Stimulated activated CD4-positive, alpha-beta T cell treated with anti-CD3 and anti-CD28 coated beads, Interleukin-15, amount 100 ng/mL, for 24 hours (primary cell): ENCODE results near the gene TUBA3E.
"Not testable (repeated sequence)": the region's sequence is repeated elsewhere in the genome, so short reads cannot be mapped to it uniquely, and the experiment has no call there.

Experiments
- DNase-seq: peaks from one replicate; pipeline ENCODE4 v3.0.0-alpha.2; 2020

TUBA3E gene

DNA sequence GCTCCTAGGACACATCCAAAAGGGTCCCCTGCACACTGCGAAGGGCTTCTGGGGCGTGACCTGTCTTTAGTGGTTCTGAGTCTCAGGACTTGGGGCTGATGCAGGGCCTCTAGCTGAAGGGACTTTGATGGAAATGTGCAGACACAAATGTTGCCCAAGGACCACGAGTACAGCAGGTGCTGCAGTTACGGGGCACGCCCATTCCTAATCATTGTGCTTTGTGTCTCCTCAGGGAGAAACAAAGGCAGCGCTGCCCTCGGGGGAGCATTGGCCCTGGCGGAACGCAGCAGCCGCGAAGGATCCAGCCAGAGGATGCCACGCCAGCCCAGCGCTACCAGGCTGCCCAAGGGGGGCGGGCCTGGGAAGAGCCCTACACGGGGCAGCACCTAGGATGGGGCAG is 8.0 kb downstream of the TUBA3E start:
- no peak for DNase-seq

- DNase-seq: not testable (repeated sequence)
These were observed 9.3 kb downstream of the TUBA3E start for GRCh38 chr2:130188958-130189357.

GRCh38 chr2:130187859-130188792 is 10.1 kb downstream of the TUBA3E start:
- not testable (repeated sequence) for DNase-seq

GRCh38 chr2:130187268-130187667 is 11.0 kb downstream of the TUBA3E start:
- DNase-seq: no peak

DNA sequence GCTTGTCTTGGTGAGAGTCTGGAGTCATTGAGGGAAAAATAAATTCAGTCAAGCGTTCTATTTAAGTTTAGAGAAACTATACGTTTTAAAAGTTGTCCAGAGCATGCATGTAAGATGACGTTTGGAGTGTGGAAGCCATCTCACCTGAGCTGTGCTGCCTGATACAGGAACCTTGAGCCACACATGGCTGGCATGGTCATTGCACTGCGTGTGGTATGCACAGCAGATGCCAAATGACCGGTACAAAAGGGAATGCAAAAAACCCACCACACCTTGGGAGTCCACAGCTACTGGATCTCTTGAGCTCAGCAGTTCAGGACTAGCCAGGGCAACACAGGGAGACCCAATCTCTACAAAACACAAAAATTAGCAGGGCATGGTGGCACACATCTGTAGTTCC is 11.8 kb downstream of the TUBA3E start:
- no peak for DNase-seq

- no peak for DNase-seq
These were observed 12.3 kb downstream of the TUBA3E start for GRCh38 chr2:130185896-130186295.

- DNase-seq: no peak
These were observed 12.8 kb downstream of the TUBA3E start for GRCh38 chr2:130185436-130185835.

GRCh38 chr2:130183512-130184373 is 14.5 kb downstream of the TUBA3E start:
- no peak for DNase-seq

DNA sequence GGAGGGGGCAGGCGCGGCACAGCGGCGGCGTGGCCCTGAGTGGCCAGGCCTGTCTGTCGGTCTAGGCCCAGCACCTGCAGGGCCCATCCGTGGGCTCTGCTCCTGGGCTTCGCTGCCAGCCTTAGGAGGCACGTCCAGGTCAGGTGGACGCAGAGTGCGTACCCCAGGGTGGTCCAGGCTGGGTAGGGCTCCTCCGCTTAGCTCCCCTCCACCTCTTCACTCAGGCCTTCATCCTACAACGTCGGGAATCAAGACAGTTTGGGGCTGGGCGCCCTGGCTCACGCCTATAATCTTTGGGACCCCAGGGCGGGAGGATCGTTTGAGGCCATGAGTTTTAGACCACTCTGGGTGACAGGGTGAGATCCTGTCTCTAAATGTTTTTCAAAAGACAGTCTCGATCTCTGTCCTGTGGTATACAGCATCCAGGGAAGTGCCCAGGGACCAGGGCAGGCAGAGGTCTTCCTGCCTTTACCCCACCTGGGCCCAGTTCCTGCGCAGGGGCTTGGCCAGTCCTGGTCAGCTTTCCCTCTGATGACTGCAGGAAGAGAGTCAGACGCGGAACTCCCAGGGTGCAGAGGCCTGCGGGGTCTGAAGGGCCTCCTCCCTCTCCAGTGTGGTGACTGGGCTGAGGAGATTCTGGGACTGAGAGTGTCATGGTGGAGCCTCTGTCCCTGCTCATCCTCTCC is 15.3 kb downstream of the TUBA3E start:
- not testable (repeated sequence) for DNase-seq

DNA sequence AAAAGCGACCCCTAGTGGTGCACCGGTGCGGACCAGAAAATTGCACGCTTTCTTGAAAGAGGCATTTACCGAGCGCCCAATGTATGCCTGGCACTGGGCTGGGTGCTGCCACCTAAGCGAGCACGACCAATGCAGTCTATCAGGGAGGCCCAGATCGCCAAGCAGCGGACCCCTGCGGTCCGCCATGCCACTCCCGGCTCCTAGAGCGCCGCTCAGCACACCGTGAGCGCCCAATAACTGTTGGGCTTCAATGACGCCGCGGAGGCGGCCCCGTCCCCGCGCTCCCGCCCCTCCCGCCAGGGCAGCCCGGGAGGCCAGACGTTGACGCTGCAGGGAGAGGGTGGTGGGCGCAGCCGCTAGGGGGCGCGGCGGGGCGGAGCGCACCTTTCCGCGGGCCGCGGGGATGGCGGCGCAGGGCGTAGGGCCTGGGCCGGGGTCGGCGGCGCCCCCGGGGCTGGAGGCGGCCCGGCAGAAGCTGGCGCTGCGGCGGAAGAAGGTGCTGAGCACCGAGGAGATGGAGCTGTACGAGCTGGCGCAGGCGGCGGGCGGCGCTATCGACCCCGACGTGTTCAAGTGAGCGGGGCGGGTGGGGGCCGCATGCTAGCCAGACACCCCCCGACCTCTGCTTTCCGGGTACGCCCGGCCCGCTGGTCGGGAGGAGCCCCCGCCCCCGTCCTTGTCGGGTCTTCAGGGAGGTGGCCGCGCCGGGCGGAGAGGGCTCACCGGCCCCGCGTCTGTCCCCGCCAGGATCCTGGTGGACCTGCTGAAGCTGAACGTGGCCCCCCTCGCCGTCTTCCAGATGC is 16.2 kb downstream of the TUBA3E start, which contains the start of gene MZT2B:
MZT2B (plus strand) TSS at position 383 of the 803 bp plus-strand sequence; CDS start at position 404, 21 bp downstream.
- peak; percentile 93 for DNase-seq

DNA sequence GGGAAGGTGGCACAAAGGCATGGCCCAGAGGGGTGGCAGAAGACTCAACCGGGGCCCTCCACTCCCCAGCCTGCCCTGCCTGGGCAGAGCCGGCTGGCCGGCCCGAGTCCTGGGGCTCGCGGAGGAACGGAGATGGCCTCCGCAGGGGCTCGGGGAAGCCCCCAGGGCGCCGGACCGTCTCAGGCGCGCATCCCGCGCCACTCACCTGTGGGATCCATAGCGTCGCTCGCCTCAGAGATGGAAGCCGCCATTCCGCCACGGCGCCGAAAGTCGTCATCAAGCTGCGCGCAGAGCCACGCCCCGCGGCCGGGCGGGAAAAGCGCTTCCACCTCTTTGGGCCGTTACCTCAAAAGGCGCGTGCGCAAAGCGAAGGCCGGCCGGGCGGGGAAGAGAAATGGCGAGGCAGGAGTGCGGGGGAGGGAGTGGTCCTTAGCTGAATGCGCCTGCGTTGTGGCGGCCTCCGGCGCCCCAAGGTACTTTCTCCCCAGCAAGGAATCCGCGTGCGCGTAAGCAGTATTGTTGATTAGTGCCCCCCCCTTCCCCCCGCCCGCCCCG is 16.8 kb downstream of the TUBA3E start, which contains the start of gene SMPD4:
SMPD4 (minus strand) TSS at position 278 of the 555 bp plus-strand sequence. CDS start 5,010 bp downstream, outside the sequence.
- peak; percentile 97 for DNase-seq

DNA sequence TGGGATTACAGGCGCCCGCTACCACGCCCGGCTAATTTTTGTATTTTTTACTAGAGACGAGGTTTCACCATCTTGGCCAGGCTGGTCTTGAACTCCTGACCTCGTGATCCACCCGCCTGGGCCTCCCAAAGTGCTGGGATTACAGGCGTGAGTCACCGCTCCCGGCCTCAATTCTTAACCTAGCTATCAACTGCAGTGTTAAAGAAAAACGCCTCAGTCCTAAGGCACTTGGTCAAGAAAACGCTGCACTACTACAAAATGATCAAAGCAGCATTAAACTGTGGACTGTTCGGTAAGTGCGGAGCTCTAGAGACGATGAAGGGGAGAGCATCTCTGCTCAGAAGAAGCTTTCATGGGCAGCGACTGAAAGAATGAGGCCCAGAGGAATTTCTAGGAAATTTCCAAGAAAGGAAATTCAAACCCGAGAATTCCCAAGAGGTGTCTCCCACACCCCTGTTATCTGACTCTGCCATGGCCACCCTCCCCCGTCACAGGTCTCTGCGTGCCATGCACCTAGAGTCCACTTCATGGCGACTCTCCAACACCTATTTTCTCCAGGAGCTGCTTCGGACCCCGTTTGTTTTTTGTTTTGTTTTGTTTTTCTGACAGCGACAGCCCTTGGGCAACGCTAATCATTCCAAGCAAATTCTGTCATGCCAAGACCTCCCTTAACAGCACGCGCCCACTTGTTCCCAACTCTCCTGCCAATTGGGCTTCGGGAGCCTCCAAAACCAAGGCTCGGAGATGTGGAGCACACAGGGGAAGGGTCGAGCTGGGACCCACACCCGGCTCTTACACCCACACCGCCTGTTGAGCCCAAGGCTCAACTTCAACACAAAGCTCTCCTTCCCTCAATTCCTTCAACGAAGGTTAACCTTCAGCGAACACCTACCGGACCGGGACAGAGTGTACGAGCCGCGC is 17.6 kb downstream of the TUBA3E start:
- DNase-seq: not testable (repeated sequence)

GRCh38 chr2:130174866-130175265 is 23.4 kb downstream of the TUBA3E start:
- DNase-seq: not testable (repeated sequence)

- no peak for DNase-seq
These were observed 28.3 kb downstream of the TUBA3E start for GRCh38 chr2:130169896-130170295.

DNA sequence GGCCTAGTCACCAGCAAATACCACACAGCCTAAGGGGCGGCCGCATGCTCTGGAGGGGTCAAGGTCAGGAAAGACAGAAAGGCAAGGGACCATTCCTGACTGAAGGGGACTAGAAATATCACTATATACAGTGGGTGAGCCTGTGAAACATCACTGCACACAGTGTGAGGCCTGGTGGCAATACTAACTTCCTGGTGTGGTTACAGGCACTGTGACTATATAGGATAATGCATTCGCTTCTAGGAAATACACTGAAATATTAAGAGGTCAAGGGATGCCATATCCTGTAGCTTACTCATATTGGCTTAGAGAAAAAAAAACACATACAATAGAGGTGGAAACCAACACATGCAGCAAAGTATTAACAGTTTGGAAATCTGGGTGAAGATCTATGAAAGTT is 29.1 kb downstream of the TUBA3E start:
- not testable (repeated sequence) for DNase-seq

- DNase-seq: not testable (repeated sequence)
These were observed 31.6 kb downstream of the TUBA3E start for GRCh38 chr2:130166611-130167010.

DNA sequence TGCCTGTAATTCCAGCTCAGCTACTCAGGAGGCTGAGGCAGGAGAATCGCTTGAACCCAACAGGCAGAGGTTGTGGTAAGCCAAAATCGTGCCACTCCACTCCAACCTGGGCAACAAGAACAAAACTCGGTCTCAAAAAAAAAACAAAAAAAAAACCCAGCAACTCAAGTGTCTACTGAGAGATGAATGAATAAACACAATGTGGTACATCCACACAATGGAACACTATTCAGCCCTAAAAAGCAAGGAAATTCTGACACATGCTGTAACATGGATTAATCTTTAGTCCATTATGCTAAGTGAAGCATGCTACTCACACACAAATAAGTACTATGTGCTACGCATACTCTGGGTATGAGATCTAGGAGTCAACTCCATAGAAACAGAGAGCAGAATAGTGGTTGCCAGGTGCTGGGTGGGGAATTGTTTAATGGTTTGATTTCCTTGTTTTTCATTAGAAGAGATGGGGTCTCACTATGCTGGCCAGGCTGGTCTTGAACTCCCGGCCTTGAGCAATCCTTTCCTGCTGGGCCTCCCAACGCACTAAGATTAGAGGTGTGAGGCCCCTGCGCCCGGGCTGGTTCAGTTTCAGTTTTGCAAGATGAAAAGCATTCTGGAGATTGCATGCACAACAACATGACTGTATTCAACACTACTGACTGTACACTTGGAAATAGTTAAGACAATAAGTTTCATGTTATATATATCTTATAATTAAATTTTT is 32.8 kb downstream of the TUBA3E start:
- DNase-seq: no peak

GRCh38 chr2:130162968-130163367 is 35.3 kb downstream of the TUBA3E start:
- DNase-seq: no peak

GRCh38 chr2:130162486-130162885 is 35.8 kb downstream of the TUBA3E start:
- DNase-seq: not testable (repeated sequence)
